ENCODE measurements around the gene WIPF3.

WIPF3 gene

GRCh38 chr7:29810297-29810696, 4.0 kb downstream of the WIPF3 start:
- DNase-seq: no peak

GRCh38 chr7:29810813-29811482, 4.6 kb downstream of the WIPF3 start:
- no peak for DNase-seq

- peak; percentile 30 for DNase-seq
Measured at GRCh38 chr7:29811586-29811985, 5.3 kb downstream of the WIPF3 start.

- peak; percentile 47 for DNase-seq
Measured at GRCh38 chr7:29812185-29812876, 6.0 kb downstream of the WIPF3 start.

- DNase-seq: no peak
Measured at GRCh38 chr7:29815181-29816105, 9.1 kb downstream of the WIPF3 start.

GRCh38 chr7:29818308-29818707, 12.0 kb downstream of the WIPF3 start:
- DNase-seq: no peak

GRCh38 chr7:29825775-29826529, 19.6 kb downstream of the WIPF3 start:
- no peak for DNase-seq

GRCh38 chr7:29826530-29826822, 20.2 kb downstream of the WIPF3 start:
- DNase-seq: no peak

GRCh38 chr7:29826904-29827303, 20.6 kb downstream of the WIPF3 start:
- DNase-seq: no peak

- DNase-seq: no peak
Measured at GRCh38 chr7:29831705-29832104, 25.4 kb downstream of the WIPF3 start.

- DNase-seq: no peak
Measured at GRCh38 chr7:29833929-29834328, 27.6 kb downstream of the WIPF3 start.

GRCh38 chr7:29835718-29836117, 29.4 kb downstream of the WIPF3 start:
- DNase-seq: no peak

- peak; percentile 30 for DNase-seq
Measured at GRCh38 chr7:29839302-29839701, 33.0 kb downstream of the WIPF3 start.

GRCh38 chr7:29839921-29840320, 33.6 kb downstream of the WIPF3 start:
- DNase-seq: no peak

- DNase-seq: no peak
Measured at GRCh38 chr7:29840701-29841100, 34.4 kb downstream of the WIPF3 start.

GRCh38 chr7:29841926-29842701, 35.8 kb downstream of the WIPF3 start:
- DNase-seq: no peak

- peak; percentile 84 for DNase-seq
Measured at GRCh38 chr7:29843093-29843492, 36.8 kb downstream of the WIPF3 start.

GRCh38 chr7:29843726-29844125, 37.4 kb downstream of the WIPF3 start:
- peak; percentile 50 for DNase-seq

GRCh38 chr7:29844559-29844958, 38.3 kb downstream of the WIPF3 start:
- DNase-seq: peak; percentile 29

GRCh38 chr7:29847496-29847895, 41.2 kb downstream of the WIPF3 start:
- DNase-seq: no peak

- DNase-seq: no peak
Measured at GRCh38 chr7:29847916-29848315, 41.6 kb downstream of the WIPF3 start.

GRCh38 chr7:29848941-29849340, 42.6 kb downstream of the WIPF3 start:
- no peak for DNase-seq

Data from NCI-H69 (cell line).